HG03571 (cell line): ENCODE measurements around the gene WSB2.
A peak's percentile ranks its signal among the peaks of the same experiment; 100 is the strongest.
"Not testable (repeated sequence)": the region's sequence is repeated elsewhere in the genome, so short reads cannot be mapped to it uniquely, and the experiment has no call there.

Experiments
- ATAC-seq: cut with Tn5 transposase; IDR thresholded peaks from one replicate; pipeline ENCODE4 v1.9.1; 2021; ENCODE audit not compliant: unreplicated experiment

Gene WSB2

DNA sequence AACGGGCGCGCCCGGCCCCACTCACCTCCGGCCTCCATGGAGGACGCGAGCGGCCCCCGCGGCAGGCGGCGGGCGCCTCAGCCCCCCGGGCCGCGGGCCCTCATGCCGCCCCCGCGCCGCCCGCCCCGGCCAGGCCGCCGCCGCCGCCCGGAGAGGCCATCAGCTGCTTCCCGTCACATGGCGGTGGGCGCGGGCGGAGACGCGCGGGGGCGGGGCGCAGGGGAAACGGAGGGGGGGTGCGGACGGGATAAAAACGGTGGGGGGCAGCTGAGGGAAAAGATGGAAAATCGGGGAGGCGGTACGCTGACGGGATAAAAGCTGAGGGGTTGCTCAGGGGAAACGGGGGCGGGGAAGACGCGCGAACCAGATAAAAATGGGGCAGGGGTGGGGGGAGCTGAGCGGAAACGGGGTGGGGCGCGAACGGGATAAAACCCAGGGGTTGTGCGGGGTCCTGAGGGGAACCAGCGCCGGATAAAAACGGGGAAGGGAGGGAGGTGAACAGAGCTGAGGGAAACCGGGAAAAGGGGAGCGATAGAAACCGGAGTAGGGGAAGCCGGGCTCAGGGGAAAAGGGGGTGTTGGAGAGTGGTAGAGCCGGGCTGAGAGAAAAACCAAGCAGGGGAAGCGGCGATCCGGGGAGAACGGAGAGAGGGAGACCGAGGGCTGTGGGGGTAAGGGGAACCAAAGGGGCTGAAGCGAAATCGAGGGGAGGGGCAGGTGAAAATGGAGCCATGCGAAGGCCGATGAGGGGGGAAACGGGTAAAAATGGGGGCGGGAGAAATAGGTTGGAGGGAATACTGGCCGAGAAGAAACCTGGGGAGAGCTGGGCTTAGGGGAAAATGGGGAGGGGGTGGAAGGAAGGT, at the start of gene WSB2:
Gene WSB2 (minus strand): TSS at position 169 of the 862 bp plus-strand sequence. CDS start 131 bp downstream, at position 38.
- ATAC-seq, result peak; percentile 49

GRCh38 chr12:118109088-118109487, 48.1 kb upstream of the WSB2 start:
- no peak for ATAC-seq

GRCh38 chr12:118107694-118108093, 46.7 kb upstream of the WSB2 start:
- ATAC-seq, result no peak

DNA sequence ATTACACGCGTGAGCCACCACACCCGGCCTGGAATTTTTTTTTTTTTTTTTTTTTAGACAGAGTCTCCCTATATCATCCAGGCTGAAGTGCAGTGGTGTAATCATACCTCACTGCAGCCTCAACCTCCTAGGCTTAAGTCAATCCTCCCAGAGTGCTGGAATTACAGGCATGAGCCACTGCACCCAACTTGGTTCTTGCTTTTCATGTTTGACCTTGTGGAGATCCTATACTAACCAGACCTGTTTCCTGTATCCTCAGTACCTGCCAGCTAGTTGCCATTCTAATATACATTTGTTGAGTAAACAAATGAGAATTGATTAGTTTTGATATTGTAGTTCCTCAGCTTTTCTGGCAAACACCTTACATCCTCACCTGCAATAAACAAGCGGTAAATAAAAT, 46.0 kb upstream of the WSB2 start:
- ATAC-seq, result no peak

GRCh38 chr12:118103601-118104382, 42.8 kb upstream of the WSB2 start, which contains the start of gene VSIG10:
Gene VSIG10, minus strand, starts transcription at chr12:118104011. Its CDS starts 340 bp downstream, at chr12:118103671.
- ATAC-seq, result peak; percentile 51

- peak; percentile 11 for ATAC-seq
Observed at GRCh38 chr12:118103201-118103600, 42.2 kb upstream of the WSB2 start.

- ATAC-seq, result no peak
Observed at GRCh38 chr12:118102609-118103008, 41.6 kb upstream of the WSB2 start.

DNA sequence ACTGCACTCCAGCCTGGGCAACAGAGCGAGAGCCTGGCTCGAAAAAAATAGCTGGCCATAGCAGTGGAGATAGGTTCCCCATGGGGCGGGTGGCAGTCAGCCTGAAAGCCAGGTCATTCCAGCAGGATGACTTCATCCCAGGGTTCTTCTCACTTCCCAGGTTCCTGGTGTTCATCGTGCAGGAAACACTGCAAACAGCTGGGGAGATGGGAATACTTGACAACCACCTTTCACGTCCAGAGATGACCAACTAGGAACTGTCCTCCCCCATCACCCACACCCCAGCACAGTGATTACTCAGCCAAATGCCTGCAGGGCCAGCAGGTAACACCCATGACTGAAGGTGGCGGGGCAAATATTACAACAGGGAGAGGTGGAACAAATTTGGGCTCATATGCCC, 41.1 kb upstream of the WSB2 start:
- no peak for ATAC-seq

DNA sequence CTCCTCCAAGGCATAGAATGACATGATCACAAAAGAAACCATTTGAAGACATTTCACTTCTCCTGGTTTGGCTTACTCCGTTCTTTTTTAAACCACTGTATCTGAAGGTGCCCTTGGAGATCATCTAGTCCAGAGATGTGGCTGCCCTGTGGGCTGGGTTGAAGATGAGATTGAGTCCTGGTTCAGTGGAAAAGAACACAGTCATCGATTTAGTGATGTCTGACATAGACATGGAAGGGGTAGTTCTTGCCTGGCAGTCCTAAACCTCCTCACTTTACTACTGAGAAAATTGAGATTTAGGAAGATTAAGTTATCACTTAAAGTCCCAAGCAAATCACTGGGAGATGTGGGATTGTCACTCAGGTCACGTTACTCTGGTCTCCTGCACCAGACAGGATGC, 40.1 kb upstream of the WSB2 start:
- no peak for ATAC-seq

DNA sequence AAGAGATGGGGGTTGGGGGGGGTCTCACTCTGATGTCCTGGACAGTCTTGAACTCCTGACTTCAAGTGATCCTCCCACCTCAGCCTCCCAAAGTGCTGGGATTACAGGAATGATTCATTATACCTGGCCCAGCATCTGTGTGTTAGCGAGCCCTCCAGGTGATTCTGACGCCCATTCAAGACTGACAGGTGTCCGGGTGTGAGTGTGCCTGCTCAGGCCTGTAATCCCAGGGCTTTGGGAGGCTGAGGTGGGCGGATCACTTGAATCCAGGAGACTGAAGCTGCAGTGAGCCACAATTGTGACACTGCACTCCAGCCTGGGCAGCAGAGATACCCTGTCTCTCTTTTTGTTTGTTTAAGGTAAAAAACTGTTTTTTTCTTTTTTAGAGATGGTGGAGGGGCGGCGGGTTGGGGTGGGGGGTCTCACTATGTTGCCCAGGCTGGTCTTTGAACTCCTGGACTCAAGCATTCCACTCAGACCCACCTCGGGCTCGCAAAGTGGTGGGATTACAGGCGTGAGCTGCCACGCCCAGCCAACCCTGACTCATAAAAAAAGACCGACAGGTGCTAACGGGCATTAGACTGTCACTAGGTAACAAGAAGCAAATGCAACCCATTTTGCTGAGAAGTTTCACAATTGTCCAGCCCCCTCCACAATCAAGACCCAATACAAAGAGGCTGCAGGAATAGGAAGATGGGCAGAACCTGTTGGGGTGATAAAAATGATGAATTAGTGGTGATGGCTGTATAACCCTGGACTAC, 38.1 kb upstream of the WSB2 start:
- no peak for ATAC-seq

DNA sequence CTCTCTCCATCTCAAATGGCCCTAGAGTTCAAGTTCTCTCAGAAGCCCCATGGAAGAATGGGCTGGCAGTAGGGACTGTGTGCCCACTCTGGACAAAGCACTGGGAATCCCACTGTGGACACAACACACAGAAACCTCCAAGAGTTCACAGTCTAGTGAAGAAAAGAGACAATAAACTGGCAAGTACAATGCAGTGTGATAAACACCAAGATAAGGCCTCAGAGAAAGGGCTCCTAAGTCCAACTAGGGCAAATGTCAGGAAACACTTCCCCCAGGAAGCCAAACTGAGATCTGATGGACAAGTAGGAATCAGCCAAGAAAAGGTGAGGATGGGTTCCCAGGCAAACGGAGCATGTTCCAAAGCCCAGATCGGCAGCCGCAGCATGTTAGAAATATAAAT, 37.4 kb upstream of the WSB2 start:
- ATAC-seq, result no peak

DNA sequence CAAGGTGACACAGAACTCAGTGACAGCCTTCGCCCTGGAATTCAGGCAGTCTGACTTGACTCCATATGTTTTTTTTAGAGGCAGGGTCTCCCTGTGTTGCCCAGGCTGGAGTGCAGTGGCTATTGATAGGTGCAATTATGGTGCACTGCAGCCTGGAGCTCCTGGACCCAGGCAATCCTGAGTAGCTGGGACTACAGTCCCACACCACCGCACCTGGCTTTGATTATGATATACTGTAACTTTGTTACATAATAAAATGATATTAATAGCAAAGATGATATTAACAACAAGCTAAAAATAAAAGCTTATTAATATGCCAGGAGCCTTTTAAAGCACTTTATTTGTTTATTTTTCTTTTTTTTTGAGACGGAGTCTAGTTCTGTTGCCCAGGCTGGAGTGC, 33.1 kb upstream of the WSB2 start:
- no peak for ATAC-seq

DNA sequence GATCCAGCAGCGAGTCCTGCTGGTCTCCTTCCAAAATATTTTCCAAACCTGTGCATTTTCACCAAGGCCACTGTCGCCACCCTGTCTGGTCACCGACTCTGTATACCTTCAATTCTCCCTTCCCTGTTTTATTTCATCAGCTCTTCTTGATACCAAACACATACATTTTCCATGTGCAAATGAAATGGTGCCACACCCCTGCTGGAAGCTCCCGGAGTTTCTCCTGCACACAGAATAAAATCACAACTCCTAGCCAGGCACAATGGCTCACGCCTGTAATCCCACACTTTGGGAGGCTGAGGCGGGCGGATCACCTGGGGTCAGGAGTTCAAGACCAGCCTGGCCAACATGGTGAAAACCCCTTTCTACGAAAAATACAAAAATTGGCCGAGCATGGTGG, 28.8 kb upstream of the WSB2 start:
- no peak for ATAC-seq

DNA sequence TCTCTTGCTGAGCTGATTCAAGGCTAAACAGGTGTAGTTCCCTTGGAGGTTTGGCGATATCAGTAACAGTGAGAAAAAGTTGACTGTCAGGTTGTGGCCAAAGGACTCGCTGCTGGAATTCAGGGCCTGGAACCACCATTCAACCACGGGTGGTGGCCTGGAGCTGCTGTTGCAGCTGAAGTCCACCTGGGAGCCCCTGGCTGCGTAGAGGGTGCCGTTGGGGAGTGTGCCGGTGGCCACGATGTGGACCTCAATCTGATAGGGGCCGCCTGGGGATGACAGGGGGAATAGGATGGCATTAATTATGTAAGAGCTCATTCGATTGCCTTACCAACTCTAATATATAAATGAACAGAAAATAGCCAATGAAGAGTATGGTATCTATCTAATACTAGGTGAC, 21.2 kb upstream of the WSB2 start:
- ATAC-seq, result no peak

GRCh38 chr12:118081521-118081920, 20.5 kb upstream of the WSB2 start:
- not testable (repeated sequence) for ATAC-seq

DNA sequence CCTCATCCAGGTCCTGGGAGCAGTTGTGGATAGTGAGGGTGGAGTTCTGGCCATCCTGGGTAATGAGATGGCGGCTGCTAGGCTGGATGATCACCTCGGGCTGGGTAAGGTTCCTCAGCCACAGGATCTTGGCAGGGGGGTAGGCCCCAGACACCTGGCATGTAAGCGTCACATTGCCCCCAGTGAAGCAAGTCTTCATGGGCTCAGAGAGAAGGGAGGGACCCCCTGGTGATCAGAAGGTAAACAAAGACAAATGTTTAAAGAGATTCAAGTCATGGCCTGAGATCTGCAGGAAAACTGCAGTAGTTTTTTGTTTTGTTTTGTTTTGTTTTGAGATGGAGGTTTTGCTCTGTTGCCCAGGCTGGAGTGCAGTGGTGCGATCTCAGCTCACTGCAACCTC, 12.8 kb upstream of the WSB2 start:
- no peak for ATAC-seq

DNA sequence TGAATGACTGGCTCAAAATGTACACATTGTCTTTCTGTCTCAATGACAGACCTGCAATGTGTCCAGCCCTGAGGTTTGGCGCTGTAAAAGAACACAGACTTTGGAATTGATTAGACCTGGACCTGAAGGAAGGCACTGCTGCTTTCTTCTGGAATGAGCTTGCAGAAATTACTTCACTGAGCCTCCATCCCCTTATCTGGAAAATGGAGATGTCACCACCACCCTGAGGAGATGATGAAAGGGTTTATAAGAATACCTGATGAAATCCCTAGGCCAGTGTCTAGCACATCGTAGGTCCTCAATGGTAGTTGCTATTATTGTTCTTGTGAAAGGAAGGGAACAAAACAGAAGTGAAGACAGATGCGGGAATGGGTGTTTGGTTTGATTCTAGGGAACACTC, 9.7 kb upstream of the WSB2 start:
- ATAC-seq, result no peak

GRCh38 chr12:118068445-118068844, 7.5 kb upstream of the WSB2 start:
- ATAC-seq, result no peak

DNA sequence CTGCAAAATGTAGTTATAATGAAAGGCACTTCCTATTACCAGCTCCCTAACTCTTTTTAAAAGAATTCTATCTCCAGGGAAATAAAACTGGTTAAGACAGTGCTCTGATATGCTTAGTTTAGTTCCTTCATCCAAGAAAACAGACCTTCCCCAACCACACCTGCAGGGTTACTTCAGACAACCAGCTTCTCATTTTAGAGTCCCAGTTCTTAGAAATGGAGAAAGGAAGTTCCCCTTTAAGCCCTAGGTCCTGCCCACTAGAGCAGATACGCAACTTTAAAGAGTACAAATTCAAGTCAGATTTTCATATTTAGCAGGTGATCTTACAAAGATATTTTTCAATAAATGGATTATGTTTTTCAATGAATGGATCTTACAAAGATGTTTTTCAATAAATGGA, 4.4 kb upstream of the WSB2 start:
- ATAC-seq, result no peak

GRCh38 chr12:118064608-118065007, 3.6 kb upstream of the WSB2 start:
- ATAC-seq, result no peak
